Measurements from ENCODE around the gene DRAP1.

Gene DRAP1

GRCh38 chr11:65919141-65919572 is at the start of gene DRAP1:
Gene DRAP1 (plus strand): TSS chr11:65919426. CDS start chr11:65919502, 76 bp downstream.
- peak within 1 kb of the TSS; percentile 88 for H3K4me3 ChIP-seq (ENCODE audit: low read depth, low read length)
- no peak for TF ChIP-seq CTCF (conservative IDR thresholded peaks at IDR 0.05; ENCODE audit: low read depth, low read length)
- DNase-seq (ENCODE audit: low read depth), result peak; percentile 99

GRCh38 chr11:65869643-65870306 is 49.5 kb upstream of the DRAP1 start:
- DNase-seq (ENCODE audit: low read depth), result no peak
- H3K4me3 ChIP-seq (ENCODE audit: low read depth, low read length), result no peak overlapping the region
- TF ChIP-seq CTCF (conservative IDR thresholded peaks at IDR 0.05; ENCODE audit: low read depth, low read length), result no peak

GRCh38 chr11:65870307-65870658 is 48.9 kb upstream of the DRAP1 start:
- no peak for DNase-seq (ENCODE audit: low read depth)
- no peak for TF ChIP-seq CTCF (conservative IDR thresholded peaks at IDR 0.05; ENCODE audit: low read depth, low read length)
- H3K4me3 ChIP-seq (ENCODE audit: low read depth, low read length), result peak overlapping the region; percentile 30

GRCh38 chr11:65870706-65871681 is 48.2 kb upstream of the DRAP1 start:
- peak overlapping the region; percentile 72 for H3K4me3 ChIP-seq (ENCODE audit: low read depth, low read length)
- no peak for DNase-seq (ENCODE audit: low read depth)
- TF ChIP-seq CTCF (conservative IDR thresholded peaks at IDR 0.05; ENCODE audit: low read depth, low read length), result no peak

- TF ChIP-seq CTCF (conservative IDR thresholded peaks at IDR 0.05; ENCODE audit: low read depth, low read length), result peak; percentile 48
- peak; percentile 50 for DNase-seq (ENCODE audit: low read depth)
- H3K4me3 ChIP-seq (ENCODE audit: low read depth, low read length), result peak overlapping the region; percentile 72
Observed at GRCh38 chr11:65871811-65872548, 47.2 kb upstream of the DRAP1 start.

- peak; percentile 55 for DNase-seq (ENCODE audit: low read depth)
- no peak for TF ChIP-seq CTCF (conservative IDR thresholded peaks at IDR 0.05; ENCODE audit: low read depth, low read length)
- H3K4me3 ChIP-seq (ENCODE audit: low read depth, low read length), result peak within 1 kb of the TSS; percentile 72
Observed at GRCh38 chr11:65872586-65873317, 46.5 kb upstream of the DRAP1 start, which contains the start of gene EFEMP2. Gene EFEMP2 (minus strand): TSS chr11:65872800. CDS start chr11:65872354, 446 bp downstream.

Data from choroid plexus epithelial cell (primary cell).